HepG2 (cell line): Measurements from ENCODE around the gene TFAP2C. TPM values are rescaled to one million over a fixed set of nuclear protein-coding genes. Genes with fewer than 3 reads are reported as not detected.

Experiments
- ATAC-seq: fragments of 200-7000 bp; cut with Tn5 transposase; 3 replicates; pipeline ENCODE4 v1.9.1; 2020; ENCODE audit warnings: mild to moderate bottlenecking, moderate library complexity
- BruUV-seq: library from RNA; stranded (reverse); fragments of 400-500 nt; replicated peaks from 2 replicates; lab custom pipeline; 2021; lab: Mats Ljungman, UMichigan
- CTCF ChIA-PET: fragments of 300-600 bp; formaldehyde crosslinking; extraction: SDS; loops from one replicate; lab custom pipeline; 2021; ENCODE audit warnings: low total read pairs, inconsistent platforms, low intra/inter-chr PET ratio; lab: Yijun Ruan, JAX
- POLR2A ChIA-PET: fragments of 350-600 bp; sonication (Branson Sonifier 250); formaldehyde crosslinking; loops from one replicate; lab custom pipeline; 2020; ENCODE audit warnings: antibody characterized with exemption, inconsistent platforms; lab: Yijun Ruan, JAX
- DNase-seq: peaks from one replicate; pipeline ENCODE4 v3.0.0-alpha.2; 2015; ENCODE audit warnings: low spot score
- FAIRE-seq: peaks from 3 replicates; lab custom pipeline; 2011; peaks lifted over from hg19 to GRCh38; lab: Jason Lieb, UNC
- H2AFZ ChIP-seq: one replicate; pipeline ENCODE4 v1.6.1; 2011; ENCODE audit warnings: low read length, inconsistent platforms
- H3K27ac ChIP-seq: fragments of 300-600 bp; 3 replicates; pipeline ENCODE4 v1.8.0; 2011; ENCODE audit warnings: mixed run types, mild to moderate bottlenecking, mixed read lengths, low read length, inconsistent platforms; ENCODE audit not compliant: insufficient read depth; ENCODE audit errors: extremely low read length
- H3K27me3 ChIP-seq, 2 experiments: fragments of 200-600 bp in 1 of 2; 2 replicates in 1 of 2; 3 replicates in 1 of 2; pipeline versions ENCODE4 v1.6.0 to v1.8.0; 2011; ENCODE audit warnings: low read length in 2 of 2, mild to moderate bottlenecking in 2 of 2, moderate library complexity in 2 of 2, inconsistent platforms in 1 of 2; ENCODE audit not compliant: insufficient read depth in 2 of 2, control insufficient read depth in 1 of 2
- H3K36me3 ChIP-seq, 2 experiments: fragments of 200-600 bp in 1 of 2; replicated peaks in 1 of 2; 2 replicates in 1 of 2; 3 replicates in 1 of 2; pipeline versions ENCODE4 v1.5.1 to v1.8.0; 2011; ENCODE audit warnings: low read length in 2 of 2, inconsistent platforms in 1 of 2; ENCODE audit not compliant: insufficient read depth in 2 of 2, control insufficient read depth in 1 of 2
- H3K4me1 ChIP-seq: 2 replicates; pipeline ENCODE4 v1.5.1; 2012; ENCODE audit warnings: low read length, inconsistent platforms; ENCODE audit not compliant: insufficient read depth
- H3K4me2 ChIP-seq: 2 replicates; pipeline ENCODE4 v1.6.0; 2011; ENCODE audit warnings: low read depth, low read length, inconsistent platforms
- H3K4me3 ChIP-seq, 3 experiments: fragments of 200-600 bp in 1 of 3; sonication (generic), shearing (Covaris generic) in 1 of 3; replicated peaks in 1 of 3; 2 replicates each; pipeline ENCODE4 v1.5.1; 2011 to 2016; ENCODE audit warnings: low read length in 3 of 3, inconsistent platforms in 2 of 3, low read depth in 2 of 3, mild to moderate bottlenecking in 2 of 3, control low read depth in 1 of 3, mixed read lengths in 1 of 3; ENCODE audit not compliant: insufficient read depth in 1 of 3
- H3K79me2 ChIP-seq: one replicate; pipeline ENCODE4 v1.6.1; 2011; ENCODE audit warnings: low read length, inconsistent platforms; ENCODE audit not compliant: insufficient read depth
- H3K9ac ChIP-seq: 2 replicates; pipeline ENCODE4 v1.6.0; 2011; ENCODE audit warnings: mild to moderate bottlenecking, low read depth, low read length, inconsistent platforms; ENCODE audit not compliant: insufficient read depth
- H3K9me3 ChIP-seq: 2 replicates; pipeline ENCODE4 v1.5.1; 2012; ENCODE audit warnings: mild to moderate bottlenecking, low read length
- H4K20me1 ChIP-seq: 2 replicates; pipeline ENCODE4 v1.6.0; 2011; ENCODE audit warnings: inconsistent platforms, mild to moderate bottlenecking, low read length, moderate library complexity; ENCODE audit not compliant: insufficient read depth
- HMGXB3 ChIP-seq: sonication (generic); formaldehyde crosslinking; IDR thresholded peaks from 2 replicates; pipeline ENCODE4 v1.4.0; 2020; ENCODE audit warnings: missing genetic modification reagents, borderline replicate concordance
- PPARG ChIP-seq: conservative IDR thresholded peaks from 2 replicates; pipeline ENCODE4 v1.6.1; 2016; ENCODE audit warnings: missing biosample characterization, missing genetic modification reagents
- RBFOX2 ChIP-seq: fragments of 200-400 bp; formaldehyde crosslinking; IDR thresholded peaks from 2 replicates; pipeline ENCODE4 v1.6.1; 2017; ENCODE audit warnings: low read depth, mild to moderate bottlenecking, low read length
- ZNF746 ChIP-seq: sonication (generic); formaldehyde crosslinking; IDR thresholded peaks from 2 replicates; pipeline ENCODE4 v1.8.0; 2022; ENCODE audit warnings: mild to moderate bottlenecking, missing genetic modification reagents
- ZUFSP ChIP-seq: sonication (generic); formaldehyde crosslinking; IDR thresholded peaks from 2 replicates; pipeline ENCODE4 v1.9.0; 2021; ENCODE audit warnings: missing genetic modification reagents, mild to moderate bottlenecking, borderline replicate concordance
- WGBS: methylation state at CpG from one replicate; pipeline ENCODE4 v1.1.6; 2017; ENCODE audit warnings: low lambda C conversion rate; 5-methylcytosine and 5-hydroxymethylcytosine counted together
- in situ Hi-C: cut with HindIII; loops from 2 replicates; pipeline ENCODE4 v1.10.0; 2017; ENCODE audit warnings: low pct_unique_long_range_greater_than_20kb; ENCODE audit not compliant: extremely low pct_ligation_motif_present
- intact Hi-C: fragments of 100-400 bp; cut with micrococcal nuclease; formaldehyde crosslinking; loops from one replicate; pipeline ENCODE4 v1.10.0; 2022; ENCODE audit not compliant: unreplicated experiment
- polyA plus RNA-seq, 8 experiments: library from polyadenylated mRNA; depleted of rRNA in 3 of 8; stranded (reverse) in 7 of 8; unstranded in 1 of 8; fragments of >200 nt; fragmentation: Illumina TruSeq in 4 of 8; extraction: Trizol in 4 of 8; gene quantifications; 2 replicates each; pipeline versions ENCODE4 v1.2.1 to v1.2.3, GENCODE V29; 2011 to 2016; ENCODE audit warnings: low read depth in 4 of 8, missing spikeins in 1 of 8, mixed read lengths in 1 of 8; ENCODE audit not compliant: insufficient read depth in 1 of 8
- total RNA-seq, 5 experiments: library from RNA; depleted of rRNA; stranded (reverse); fragments of >200 nt; fragmentation: Illumina TruSeq; extraction: Trizol; gene quantifications; 2 replicates each; pipeline ENCODE4 v1.2.3, GENCODE V29; 2016; ENCODE audit warnings: low read depth in 1 of 5
- TF ChIP-seq, protein P1 (sequence below): sonication (generic); formaldehyde crosslinking; IDR thresholded peaks from 2 replicates; pipeline ENCODE4 v1.8.1; 2023; ENCODE audit warnings: mild to moderate bottlenecking, inconsistent platforms, moderate library complexity, missing genetic modification reagents, borderline replicate concordance
- TF ChIP-seq, protein P2 (sequence below): sonication (generic); formaldehyde crosslinking; conservative IDR thresholded peaks from 2 replicates; pipeline ENCODE4 v1.4.0; 2020; ENCODE audit warnings: missing genetic modification reagents

Gene TFAP2C
- total and polyA plus RNA-seq, 2 of the 13 experiments (the other 11 are each of a cell fraction or from before 2014, with no cell fraction given), result not detected

- Histone ChIP-seq H3K9me3 (no peaks in the 10 kb centered on the region), H4K20me1 (no peaks in the 10 kb centered on the region), H3K9ac (no peak overlapping the region), H3K4me3 (no peak overlapping the region), H3K79me2 (no peaks in the 10 kb centered on the region), H3K4me2 (no peak overlapping the region), H3K27me3 (peaks cover 0 to 12% of the 10 kb centered on the region in 2 experiments; a peak in 3 of 5 replicates), H2AFZ (no peak overlapping the region), H3K27ac (no peak overlapping the region), H3K4me1 (no peaks in the 10 kb centered on the region), H3K36me3 (no peaks in the 10 kb centered on the region)
- WGBS, result 30% methylated on average over 1 of the region's 1 CpG
- ATAC-seq (no peak), DNase-seq (no peak), FAIRE-seq (no peak)
- BruUV-seq, result no TSS peak
- ChIA-PET POLR2A (no interaction called here), CTCF (no interaction called here)
- intact Hi-C loops, result no loop called here
- in situ Hi-C loops, result no loop called here
- TF ChIP-seq, protein P1, sequence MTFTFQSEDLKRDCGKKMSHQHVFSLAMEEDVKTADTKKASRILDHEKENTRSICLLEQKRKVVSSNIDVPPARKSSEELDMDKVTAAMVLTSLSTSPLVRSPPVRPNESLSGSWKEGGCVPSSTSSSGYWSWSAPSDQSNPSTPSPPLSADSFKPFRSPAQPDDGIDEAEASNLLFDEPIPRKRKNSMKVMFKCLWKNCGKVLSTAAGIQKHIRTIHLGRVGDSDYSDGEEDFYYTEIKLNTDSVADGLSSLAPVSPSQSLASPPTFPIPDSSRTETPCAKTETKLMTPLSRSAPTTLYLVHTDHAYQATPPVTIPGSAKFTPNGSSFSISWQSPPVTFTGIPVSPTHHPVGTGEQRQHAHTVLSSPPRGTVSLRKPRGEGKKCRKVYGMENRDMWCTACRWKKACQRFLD, result no peak
- no peak for TF ChIP-seq RBFOX2
- TF ChIP-seq, protein P2, sequence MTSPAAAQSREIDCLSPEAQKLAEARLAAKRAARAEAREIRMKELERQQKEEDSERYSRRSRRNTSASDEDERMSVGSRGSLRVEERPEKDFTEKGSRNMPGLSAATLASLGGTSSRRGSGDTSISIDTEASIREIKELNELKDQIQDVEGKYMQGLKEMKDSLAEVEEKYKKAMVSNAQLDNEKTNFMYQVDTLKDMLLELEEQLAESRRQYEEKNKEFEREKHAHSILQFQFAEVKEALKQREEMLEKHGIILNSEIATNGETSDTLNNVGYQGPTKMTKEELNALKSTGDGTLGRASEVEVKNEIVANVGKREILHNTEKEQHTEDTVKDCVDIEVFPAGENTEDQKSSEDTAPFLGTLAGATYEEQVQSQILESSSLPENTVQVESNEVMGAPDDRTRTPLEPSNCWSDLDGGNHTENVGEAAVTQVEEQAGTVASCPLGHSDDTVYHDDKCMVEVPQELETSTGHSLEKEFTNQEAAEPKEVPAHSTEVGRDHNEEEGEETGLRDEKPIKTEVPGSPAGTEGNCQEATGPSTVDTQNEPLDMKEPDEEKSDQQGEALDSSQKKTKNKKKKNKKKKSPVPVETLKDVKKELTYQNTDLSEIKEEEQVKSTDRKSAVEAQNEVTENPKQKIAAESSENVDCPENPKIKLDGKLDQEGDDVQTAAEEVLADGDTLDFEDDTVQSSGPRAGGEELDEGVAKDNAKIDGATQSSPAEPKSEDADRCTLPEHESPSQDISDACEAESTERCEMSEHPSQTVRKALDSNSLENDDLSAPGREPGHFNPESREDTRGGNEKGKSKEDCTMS, result no peak
- TF ChIP-seq HMGXB3 (CRISPR knock-in tag), result no peak
- no peak for TF ChIP-seq PPARG
- TF ChIP-seq ZUFSP (CRISPR knock-in tag), result no peak
- no peak for TF ChIP-seq ZNF746 (CRISPR knock-in tag)
These were observed 35.7 kb downstream of the TFAP2C start for GRCh38 chr20:56664796-56665195.
